Tibial nerve (tissue), 4 donors: Measurements from ENCODE around the gene PSG4. TPM values are rescaled to one million over a fixed set of nuclear protein-coding genes. Genes with fewer than 3 reads are reported as not detected.
"Not testable (repeated sequence)": the region's sequence is repeated elsewhere in the genome, so short reads cannot be mapped to it uniquely, and the experiment has no call there.

Experiments used
- DNase-seq, 2 donors: peaks; one replicate each; pipeline ENCODE4 v3.0.0-alpha.2; 2019; ENCODE audit warnings: low spot score in 2 of 2
- H3K27ac ChIP-seq, 4 donors: fragments of 200-600 bp; sonication (generic) in 3 of 4; one replicate each; pipeline ENCODE4 v1.5.1; 2017 to 2019; ENCODE audit warnings: mild to moderate bottlenecking in 1 of 4
- H3K27me3 ChIP-seq, 2 donors: fragments of 200-600 bp; sonication (generic) in 1 of 2; one replicate each; pipeline versions ENCODE4 v1.5.1 to v1.6.0; 2017 to 2019
- H3K36me3 ChIP-seq, 3 donors: fragments of 200-600 bp; sonication (generic); one replicate each; pipeline ENCODE4 v1.5.1; 2018 to 2019
- H3K4me1 ChIP-seq, 4 donors: fragments of 200-600 bp; sonication (generic) in 3 of 4; one replicate each; pipeline ENCODE4 v1.5.1; 2017 to 2019
- H3K4me3 ChIP-seq, 4 donors: fragments of 200-600 bp; sonication (generic) in 3 of 4; one replicate each; pipeline ENCODE4 v1.5.1; 2017 to 2019; ENCODE audit warnings: mild to moderate bottlenecking in 1 of 4, moderate library complexity in 1 of 4
- H3K9me3 ChIP-seq, 4 donors: fragments of 200-600 bp; sonication (generic) in 3 of 4; one replicate each; pipeline ENCODE4 v1.5.1; 2017 to 2019
- CTCF ChIP-seq, 5 experiments: fragments of 200-600 bp in 3 of 5; fragments of 450-650 bp in 2 of 5; sonication (generic) in 3 of 5; IDR thresholded peaks; one replicate each; pipeline ENCODE4 v1.5.1; 2016 to 2019; ENCODE audit warnings: antibody characterized with exemption in 5 of 5, mild to moderate bottlenecking in 3 of 5, moderate library complexity in 2 of 5
- EP300 ChIP-seq, 2 donors: sonication (generic); formaldehyde crosslinking; IDR thresholded peaks; one replicate each; pipeline ENCODE4 v1.6.1; 2017; ENCODE audit warnings: antibody characterized with exemption in 2 of 2, mild to moderate bottlenecking in 1 of 2
- POLR2A ChIP-seq, 2 donors: fragments of 450-650 bp; IDR thresholded peaks; one replicate each; pipeline ENCODE4 v1.6.1; 2017; ENCODE audit warnings: antibody characterized with exemption in 2 of 2, mild to moderate bottlenecking in 2 of 2, moderate library complexity in 2 of 2
- WGBS, 2 donors: methylation state at CpG; one replicate each; pipeline ENCODE4 v1.1.5; 2018; 5-methylcytosine and 5-hydroxymethylcytosine counted together
- total RNA-seq, 4 donors: library from RNA; depleted of rRNA; stranded (reverse); fragments of >200 nt; gene quantifications; one replicate each; pipeline ENCODE4 v1.1.0, GENCODE V29; 2016

PSG4 gene
- total RNA-seq = not detected

GRCh38 chr19:43205471-43206105, at the start of gene PSG4:
Gene PSG4 (minus strand): TSS chr19:43205638. CDS start chr19:43205536, 102 bp downstream.
- not testable (repeated sequence) for H3K9me3 ChIP-seq, H3K4me3 ChIP-seq, DNase-seq, H3K36me3 ChIP-seq, H3K27ac ChIP-seq, H3K4me1 ChIP-seq, H3K27me3 ChIP-seq
- 36 to 54% methylated on average over 9 of the region's 9 CpGs for WGBS, 2 donors

- H3K27me3 ChIP-seq, H3K36me3 ChIP-seq, H3K4me3 ChIP-seq, H3K4me1 ChIP-seq, H3K27ac ChIP-seq, DNase-seq, H3K9me3 ChIP-seq: not testable (repeated sequence)
- 34 to 40% methylated on average over 1 of the region's 1 CpG for WGBS, 2 donors
Measured at GRCh38 chr19:43251428-43251827, 46.0 kb upstream of the PSG4 start.

- H3K9me3 ChIP-seq, H3K36me3 ChIP-seq, H3K27ac ChIP-seq, H3K27me3 ChIP-seq, DNase-seq, H3K4me1 ChIP-seq, H3K4me3 ChIP-seq: not testable (repeated sequence)
- 47 to 63% methylated on average over 5 of the region's 5 CpGs for whole genome bisulfite sequencing, 2 donors
Measured at GRCh38 chr19:43250296-43250695, 44.9 kb upstream of the PSG4 start.

- 92 to 93% methylated on average over 1 of the region's 1 CpG for WGBS, 2 donors
Measured at GRCh38 chr19:43248635-43249002, 43.2 kb upstream of the PSG4 start.

GRCh38 chr19:43247243-43247880, 41.9 kb upstream of the PSG4 start:
- H3K9me3 ChIP-seq, H3K4me1 ChIP-seq, H3K4me3 ChIP-seq, H3K36me3 ChIP-seq, H3K27ac ChIP-seq, H3K27me3 ChIP-seq, DNase-seq: not testable (repeated sequence)
- 84 to 89% methylated on average over 12 to 13 of the region's 13 CpGs for WGBS, 2 donors

More at GRCh38 chr19:43248635-43249002, 43.2 kb upstream of the PSG4 start:
- H3K4me1 ChIP-seq, H3K27ac ChIP-seq, H3K4me3 ChIP-seq, H3K27me3 ChIP-seq, H3K36me3 ChIP-seq, DNase-seq, H3K9me3 ChIP-seq: not testable (repeated sequence)

- not testable (repeated sequence) for H3K27me3 ChIP-seq, DNase-seq, H3K4me1 ChIP-seq, H3K27ac ChIP-seq, H3K36me3 ChIP-seq, H3K4me3 ChIP-seq, H3K9me3 ChIP-seq
- WGBS, 2 donors = 80 to 96% methylated on average over 3 of the region's 3 CpGs
Measured at GRCh38 chr19:43245848-43246247, 40.4 kb upstream of the PSG4 start.

- not testable (repeated sequence) for H3K27me3 ChIP-seq, H3K27ac ChIP-seq, DNase-seq, H3K4me1 ChIP-seq, H3K4me3 ChIP-seq, H3K36me3 ChIP-seq
- H3K9me3 ChIP-seq = peaks cover 0 to 14% (median 0%) of the 10 kb centered on the region in 4 donors
- 71 to 87% methylated on average over 2 of the region's 2 CpGs for WGBS, 2 donors
Measured at GRCh38 chr19:43242211-43242610, 36.8 kb upstream of the PSG4 start.

GRCh38 chr19:43238213-43238612, 32.8 kb upstream of the PSG4 start:
- not testable (repeated sequence) for DNase-seq, H3K4me1 ChIP-seq, H3K27me3 ChIP-seq, H3K36me3 ChIP-seq, H3K9me3 ChIP-seq, H3K4me3 ChIP-seq, H3K27ac ChIP-seq
- 73 to 90% methylated on average over 4 of the region's 4 CpGs for WGBS, 2 donors

GRCh38 chr19:43235686-43236085, 30.2 kb upstream of the PSG4 start:
- 73 to 78% methylated on average over 3 of the region's 3 CpGs for WGBS, 2 donors
- not testable (repeated sequence) for H3K4me3 ChIP-seq, H3K36me3 ChIP-seq, H3K27ac ChIP-seq, DNase-seq, H3K27me3 ChIP-seq, H3K4me1 ChIP-seq
- H3K9me3 ChIP-seq = peaks cover 0 to 16% (median 0%) of the 10 kb centered on the region in 4 donors

GRCh38 chr19:43229315-43229714, 23.9 kb upstream of the PSG4 start:
- H3K27me3 ChIP-seq = no peaks in the 10 kb centered on the region
- WGBS, 2 donors = 65 to 82% methylated on average over 2 of the region's 2 CpGs
- no peak overlapping the region for H3K27ac ChIP-seq
- no peaks in the 10 kb centered on the region for H3K36me3 ChIP-seq
- H3K4me1 ChIP-seq = no peaks in the 10 kb centered on the region
- TF ChIP-seq POLR2A (IDR thresholded peaks at IDR 0.05) = no peak
- TF ChIP-seq CTCF (IDR thresholded peaks at IDR 0.05) = no peak
- TF ChIP-seq EP300 (IDR thresholded peaks at IDR 0.05) = no peak
- no peak overlapping the region for H3K4me3 ChIP-seq
- no peak for DNase-seq
- peaks cover 0 to 51% (median 5%) of the 10 kb centered on the region in 4 donors for H3K9me3 ChIP-seq

GRCh38 chr19:43228730-43229129, 23.3 kb upstream of the PSG4 start:
- H3K27me3 ChIP-seq, H3K36me3 ChIP-seq, H3K4me1 ChIP-seq, DNase-seq, H3K27ac ChIP-seq, H3K4me3 ChIP-seq: not testable (repeated sequence)
- 68 to 77% methylated on average over 2 of the region's 2 CpGs for WGBS, 2 donors
- H3K9me3 ChIP-seq = peaks cover 0 to 51% (median 5%) of the 10 kb centered on the region in 4 donors

- H3K4me1 ChIP-seq, H3K4me3 ChIP-seq, H3K27ac ChIP-seq, H3K27me3 ChIP-seq, H3K36me3 ChIP-seq, DNase-seq: not testable (repeated sequence)
- peaks cover 0 to 52% (median 5%) of the 10 kb centered on the region in 4 donors for H3K9me3 ChIP-seq
- 80 to 84% methylated on average over 1 of the region's 1 CpG for WGBS, 2 donors
Measured at GRCh38 chr19:43226986-43227385, 21.5 kb upstream of the PSG4 start.
